Umbilical cord (tissue), 2 donors: Measurements from ENCODE around the gene GPR61. TPM values are rescaled to one million over a fixed set of nuclear protein-coding genes. Genes with fewer than 3 reads are reported as not detected.

Source experiments
- DNase-seq: peaks from one replicate; pipeline ENCODE4 v3.0.0-alpha.2; 2015; ENCODE audit warnings: low spot score
- total RNA-seq: library from RNA; depleted of rRNA; stranded (reverse); fragments of >200 nt; gene quantifications from one replicate; pipeline ENCODE4 v1.2.3, GENCODE V29; 2014; ENCODE audit warnings: low replicate concordance; ENCODE audit not compliant: insufficient read depth

The GPR61 gene
- total RNA-seq, 1 donor from 2014 or later, result 3.1 TPM

GRCh38 chr1:109535971-109536491 lies 3.6 kb upstream of the GPR61 start:
- peak; percentile 20 for DNase-seq

- no peak for DNase-seq
Observed at GRCh38 chr1:109537450-109538178, 2.1 kb upstream of the GPR61 start.

GRCh38 chr1:109538827-109539555 lies 681 bp upstream of the GPR61 start:
- no peak for DNase-seq

DNA sequence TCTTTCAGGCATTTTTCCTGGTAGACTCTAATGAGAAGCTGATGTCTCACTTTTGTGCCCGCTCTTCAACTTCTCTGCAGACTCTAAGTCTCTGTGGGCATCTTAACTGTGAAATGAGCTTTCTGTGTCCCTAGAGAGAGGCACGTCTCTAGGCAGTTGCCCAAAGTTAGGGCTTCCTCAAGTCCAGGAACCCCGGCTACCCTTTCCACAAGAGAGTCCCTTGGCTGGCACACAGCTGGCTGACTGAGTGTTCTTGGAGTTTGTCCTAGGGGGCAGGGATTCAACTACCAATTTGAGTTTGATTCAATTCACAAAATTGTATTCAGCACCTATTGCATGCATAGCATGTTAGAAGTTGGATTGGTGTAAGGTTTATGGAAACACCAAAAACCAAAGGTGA lies 1.4 kb downstream of the GPR61 start:
- no peak for DNase-seq

GRCh38 chr1:109542657-109543056 lies 3.0 kb downstream of the GPR61 start:
- no peak for DNase-seq

DNA sequence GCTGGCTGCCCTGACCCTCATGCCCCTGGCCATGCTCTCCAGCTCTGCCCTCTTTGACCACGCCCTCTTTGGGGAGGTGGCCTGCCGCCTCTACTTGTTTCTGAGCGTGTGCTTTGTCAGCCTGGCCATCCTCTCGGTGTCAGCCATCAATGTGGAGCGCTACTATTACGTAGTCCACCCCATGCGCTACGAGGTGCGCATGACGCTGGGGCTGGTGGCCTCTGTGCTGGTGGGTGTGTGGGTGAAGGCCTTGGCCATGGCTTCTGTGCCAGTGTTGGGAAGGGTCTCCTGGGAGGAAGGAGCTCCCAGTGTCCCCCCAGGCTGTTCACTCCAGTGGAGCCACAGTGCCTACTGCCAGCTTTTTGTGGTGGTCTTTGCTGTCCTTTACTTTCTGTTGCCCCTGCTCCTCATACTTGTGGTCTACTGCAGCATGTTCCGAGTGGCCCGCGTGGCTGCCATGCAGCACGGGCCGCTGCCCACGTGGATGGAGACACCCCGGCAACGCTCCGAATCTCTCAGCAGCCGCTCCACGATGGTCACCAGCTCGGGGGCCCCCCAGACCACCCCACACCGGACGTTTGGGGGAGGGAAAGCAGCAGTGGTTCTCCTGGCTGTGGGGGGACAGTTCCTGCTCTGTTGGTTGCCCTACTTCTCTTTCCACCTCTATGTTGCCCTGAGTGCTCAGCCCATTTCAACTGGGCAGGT lies 3.8 kb downstream of the GPR61 start:
- no peak for DNase-seq

GRCh38 chr1:109543988-109544735 lies 4.5 kb downstream of the GPR61 start:
- DNase-seq, result no peak

DNA sequence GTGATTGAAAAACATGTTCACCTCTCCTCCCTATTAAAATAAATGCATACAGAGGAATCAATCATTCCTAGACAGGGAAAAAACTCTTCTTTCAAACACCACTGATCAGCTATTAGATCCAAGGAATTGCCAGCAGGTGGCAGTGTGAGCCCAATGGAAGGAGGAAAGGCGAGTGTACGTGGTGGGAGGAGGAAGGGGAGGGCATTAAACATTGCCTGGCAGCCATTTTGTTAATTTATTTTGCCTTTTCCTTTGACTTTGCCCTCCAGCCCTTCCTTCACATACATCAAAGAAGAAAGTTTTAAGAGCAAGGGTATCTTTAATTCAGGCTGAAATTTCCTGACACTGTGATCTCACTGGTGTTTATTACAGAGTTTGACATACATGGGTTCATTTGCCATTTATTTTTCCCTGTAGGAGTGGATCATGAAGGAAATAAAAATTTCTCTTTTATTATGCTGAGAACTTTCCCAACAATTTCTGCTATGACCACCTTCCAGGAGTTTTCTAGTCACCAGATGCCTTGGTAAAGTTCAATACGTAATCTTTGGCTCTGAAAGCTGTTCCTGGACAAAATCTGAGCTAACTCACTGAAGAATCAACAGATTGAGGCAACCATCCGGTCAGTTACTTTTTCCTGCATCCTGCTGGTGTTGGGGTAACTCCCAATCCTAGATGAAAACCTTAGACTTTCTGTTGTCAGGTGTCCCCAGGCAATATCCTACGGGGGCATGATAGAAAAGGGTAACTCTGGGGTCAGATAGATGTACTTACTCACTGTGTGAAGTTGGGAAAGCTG lies 6.8 kb downstream of the GPR61 start:
- peak; percentile 96 for DNase-seq

GRCh38 chr1:109547463-109548320 lies 8.0 kb downstream of the GPR61 start:
- peak; percentile 53 for DNase-seq

DNA sequence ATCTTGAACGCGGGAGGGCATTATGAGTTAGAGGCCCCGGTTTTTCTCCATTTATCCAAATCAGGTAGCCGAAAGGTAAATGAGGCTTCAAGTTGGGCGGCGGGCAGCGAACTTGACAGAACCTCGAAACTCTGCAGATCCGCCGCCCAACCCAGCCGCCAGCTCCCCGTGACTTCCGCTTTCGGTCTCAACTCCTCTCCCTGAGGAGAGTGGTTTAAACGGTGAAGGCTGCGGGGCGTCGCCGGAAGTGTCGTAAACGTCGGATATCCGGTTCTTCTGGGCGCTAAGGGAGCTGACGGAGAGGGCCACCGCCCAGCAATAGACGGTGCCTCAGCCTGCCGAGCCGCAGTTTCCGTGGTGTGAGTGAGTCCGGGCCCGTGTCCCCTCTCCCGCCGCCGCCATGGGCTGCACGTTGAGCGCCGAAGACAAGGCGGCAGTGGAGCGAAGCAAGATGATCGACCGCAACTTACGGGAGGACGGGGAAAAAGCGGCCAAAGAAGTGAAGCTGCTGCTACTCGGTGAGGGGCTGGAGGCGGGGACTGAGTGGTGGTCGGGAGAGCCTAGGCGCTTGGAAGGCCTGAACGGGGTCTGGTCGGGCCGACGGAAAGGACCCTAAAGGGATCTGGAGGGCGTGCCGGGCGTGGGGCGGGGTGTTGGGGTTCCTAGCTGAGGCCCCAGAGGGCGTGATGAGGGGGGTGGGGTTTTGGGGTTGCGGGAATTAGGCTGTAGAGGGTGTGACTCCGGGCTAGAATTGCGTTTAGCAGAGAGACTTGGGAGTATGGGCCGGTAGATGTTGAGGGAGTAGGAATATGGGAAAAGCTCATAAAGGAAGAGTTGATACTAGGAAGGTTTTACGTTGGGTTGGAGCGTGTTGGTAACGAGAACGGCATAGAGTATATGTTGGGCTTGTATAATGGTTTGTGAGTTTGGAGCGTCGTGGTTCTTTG lies 8.9 kb downstream of the GPR61 start, which contains the start of gene GNAI3:
GNAI3 (plus strand) TSS at position 295 of the 947 bp plus-strand sequence; CDS start at position 401, 106 bp downstream.
- peak; percentile 98 for DNase-seq

DNA sequence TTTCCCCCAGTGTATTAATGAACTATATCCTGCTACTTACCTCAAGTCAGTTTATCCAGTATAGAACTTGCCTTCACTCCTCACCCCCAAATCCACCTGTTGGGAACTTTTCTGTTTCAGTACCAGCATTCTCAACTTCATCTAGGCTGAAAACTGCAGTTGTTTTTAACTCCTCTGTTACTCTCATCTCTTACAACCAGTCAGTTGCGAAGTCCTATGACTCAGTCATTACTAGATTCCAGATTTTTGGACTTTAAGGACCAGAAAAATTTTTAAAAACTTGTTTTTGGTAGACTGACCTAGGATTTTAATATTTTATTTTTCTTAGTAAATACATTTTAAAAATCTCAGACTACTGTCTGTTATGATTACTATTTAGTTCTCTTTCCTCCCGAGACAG lies 16.9 kb downstream of the GPR61 start:
- no peak for DNase-seq

DNA sequence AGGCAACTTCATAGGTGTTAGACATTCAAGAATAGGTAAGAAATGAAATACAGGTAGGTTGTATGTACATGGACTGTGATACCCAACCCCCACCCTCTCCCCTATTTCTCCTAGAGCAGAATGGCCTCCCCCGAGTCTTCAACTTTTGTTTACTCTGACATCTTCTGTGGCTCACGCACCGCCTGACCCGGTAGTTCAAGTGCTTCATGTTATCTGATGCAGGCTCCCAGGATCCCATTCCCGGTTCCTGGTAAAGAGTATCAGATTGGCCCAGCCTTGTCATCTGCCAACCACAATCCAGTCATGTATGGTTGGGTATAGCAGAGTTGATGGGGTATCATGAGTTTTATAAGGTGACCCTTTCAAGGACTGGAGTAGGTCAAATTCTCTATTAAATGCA lies 17.8 kb downstream of the GPR61 start:
- DNase-seq, result no peak

DNA sequence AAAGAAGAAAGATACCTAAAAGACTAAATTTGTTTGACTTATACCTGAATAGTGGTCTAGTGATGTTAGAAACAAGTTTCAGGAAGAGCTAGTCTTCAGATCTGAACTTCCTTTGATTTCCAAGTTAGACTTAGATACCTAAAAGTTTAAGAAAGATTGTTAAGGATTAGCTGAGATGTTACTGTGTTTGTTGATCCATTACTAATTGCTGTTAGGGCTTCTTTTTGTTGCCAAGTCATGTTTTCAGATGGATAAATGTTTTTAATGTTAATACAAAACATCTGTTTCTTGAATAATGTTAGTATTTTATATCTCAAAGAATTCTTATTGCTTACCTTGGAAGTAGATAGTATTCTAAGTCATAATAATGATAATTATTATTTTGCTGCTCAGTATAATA lies 20.3 kb downstream of the GPR61 start:
- DNase-seq, result no peak

DNA sequence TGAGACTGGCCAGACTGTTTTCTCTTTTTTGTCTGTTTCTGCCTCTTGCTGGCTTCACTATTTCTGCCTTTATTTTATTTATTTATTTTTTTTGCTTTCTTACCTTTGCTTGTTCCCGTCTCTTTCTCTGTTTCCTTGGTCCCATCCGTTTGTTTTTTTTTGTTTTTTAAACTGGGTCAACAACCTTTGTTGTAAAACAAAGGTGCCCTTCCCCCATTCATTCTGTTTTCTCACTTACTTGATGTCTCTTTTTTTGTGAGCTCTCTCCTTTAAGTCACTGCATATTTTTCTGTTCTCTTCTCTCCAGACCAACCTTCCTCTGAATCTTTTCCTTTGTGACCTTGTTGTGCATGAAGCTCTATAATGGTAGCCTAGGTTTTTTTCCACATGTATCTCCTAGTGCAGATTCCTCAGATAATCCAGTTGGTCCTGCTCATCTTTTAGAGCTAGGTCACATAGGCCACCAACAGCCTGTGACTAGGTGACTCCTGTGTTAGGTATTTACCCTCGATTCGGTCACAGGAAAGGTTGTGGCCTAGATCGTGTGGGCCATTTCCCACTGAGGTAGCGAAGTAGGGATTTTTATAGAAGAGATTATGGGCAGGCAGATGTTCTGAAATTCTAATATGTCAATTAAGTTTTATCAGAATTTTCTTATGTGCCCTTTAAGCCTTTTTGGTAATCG lies 24.7 kb downstream of the GPR61 start:
- DNase-seq, result no peak

GRCh38 chr1:109565241-109565640 lies 25.6 kb downstream of the GPR61 start:
- no peak for DNase-seq

- DNase-seq, result no peak
Observed at GRCh38 chr1:109566982-109567381, 27.3 kb downstream of the GPR61 start.

- DNase-seq, result no peak
Observed at GRCh38 chr1:109567877-109568672, 28.4 kb downstream of the GPR61 start.
